Epidermal melanocyte (primary cell): Measurements from ENCODE around the gene AGAP3.

Source experiments
- DNase-seq: peaks from one replicate; pipeline ENCODE4 v3.0.0; 2011; ENCODE audit warnings: low spot score; ENCODE audit not compliant: insufficient read length

AGAP3 gene

GRCh38 chr7:151123158-151123821 is 37.0 kb downstream of the AGAP3 start:
- DNase-seq = no peak

GRCh38 chr7:151123822-151124464 is 37.7 kb downstream of the AGAP3 start:
- DNase-seq = peak; percentile 100

GRCh38 chr7:151124481-151124880 is 38.2 kb downstream of the AGAP3 start:
- no peak for DNase-seq

- no peak for DNase-seq
These were observed 38.7 kb downstream of the AGAP3 start for GRCh38 chr7:151124899-151125399.

- DNase-seq = no peak
These were observed 39.2 kb downstream of the AGAP3 start for GRCh38 chr7:151125470-151125845.

- no peak for DNase-seq
These were observed 39.7 kb downstream of the AGAP3 start for GRCh38 chr7:151125846-151126481.

GRCh38 chr7:151126491-151127137 is 40.3 kb downstream of the AGAP3 start:
- no peak for DNase-seq

GRCh38 chr7:151128144-151128543 is 41.9 kb downstream of the AGAP3 start:
- DNase-seq = no peak

GRCh38 chr7:151128716-151129115 is 42.4 kb downstream of the AGAP3 start:
- DNase-seq = peak; percentile 11

- peak; percentile 14 for DNase-seq
These were observed 43.1 kb downstream of the AGAP3 start for GRCh38 chr7:151129117-151129959.

- DNase-seq = peak; percentile 12
These were observed 43.8 kb downstream of the AGAP3 start for GRCh38 chr7:151129960-151130591.

- no peak for DNase-seq
These were observed 44.5 kb downstream of the AGAP3 start for GRCh38 chr7:151130741-151131157.

GRCh38 chr7:151131224-151131591 is 44.9 kb downstream of the AGAP3 start:
- no peak for DNase-seq

GRCh38 chr7:151131592-151132293 is 45.5 kb downstream of the AGAP3 start:
- DNase-seq = peak; percentile 5

GRCh38 chr7:151132461-151133205 is 46.4 kb downstream of the AGAP3 start:
- DNase-seq = no peak

- no peak for DNase-seq
These were observed 47.2 kb downstream of the AGAP3 start for GRCh38 chr7:151133266-151133985.

- DNase-seq = no peak
These were observed 47.9 kb downstream of the AGAP3 start for GRCh38 chr7:151133986-151134742.
